Dedifferentiated amniotic fluid mesenchymal stem cell (primary cell): ENCODE measurements around the gene FAM241B.

ENCODE experiments used
- DNase-seq: peaks from one replicate; pipeline ENCODE4 v3.0.0-alpha.2; 2016; ENCODE audit errors: extremely low spot score

Gene FAM241B

GRCh38 chr10:69629897-69630650 is at the start of gene FAM241B:
TSS of gene FAM241B (plus strand) at chr10:69630247. CDS start at chr10:69631744, 1,497 bp downstream.
- no peak for DNase-seq

- no peak for DNase-seq
Observed at GRCh38 chr10:69580435-69580834, 49.6 kb upstream of the FAM241B start.

DNA sequence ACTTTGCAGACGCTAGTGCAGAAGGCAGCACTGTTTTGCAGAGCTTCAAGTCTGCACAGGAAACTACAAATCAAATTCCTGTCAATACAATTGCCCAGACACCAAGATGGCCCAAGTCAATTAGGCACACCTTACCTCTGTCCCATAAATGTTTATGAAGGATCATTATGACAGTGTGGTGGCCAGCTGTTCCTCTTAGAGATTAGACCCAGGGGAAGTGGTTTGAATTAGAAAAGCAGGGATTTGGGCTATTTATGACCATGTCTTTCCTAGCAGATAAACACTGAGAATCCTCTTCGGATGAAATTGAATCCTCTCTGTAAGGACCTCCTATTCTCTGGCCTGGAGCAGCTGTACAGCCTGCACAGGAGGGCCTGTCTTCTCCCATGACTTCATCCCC is 46.9 kb upstream of the FAM241B start:
- no peak for DNase-seq

GRCh38 chr10:69584624-69585023 is 45.4 kb upstream of the FAM241B start:
- DNase-seq, result no peak

- no peak for DNase-seq
Observed at GRCh38 chr10:69588358-69588757, 41.7 kb upstream of the FAM241B start.

GRCh38 chr10:69600761-69601330 is 29.2 kb upstream of the FAM241B start:
- no peak for DNase-seq

GRCh38 chr10:69609077-69609476 is 21.0 kb upstream of the FAM241B start:
- DNase-seq, result no peak

- DNase-seq, result no peak
Observed at GRCh38 chr10:69612760-69613159, 17.3 kb upstream of the FAM241B start.

DNA sequence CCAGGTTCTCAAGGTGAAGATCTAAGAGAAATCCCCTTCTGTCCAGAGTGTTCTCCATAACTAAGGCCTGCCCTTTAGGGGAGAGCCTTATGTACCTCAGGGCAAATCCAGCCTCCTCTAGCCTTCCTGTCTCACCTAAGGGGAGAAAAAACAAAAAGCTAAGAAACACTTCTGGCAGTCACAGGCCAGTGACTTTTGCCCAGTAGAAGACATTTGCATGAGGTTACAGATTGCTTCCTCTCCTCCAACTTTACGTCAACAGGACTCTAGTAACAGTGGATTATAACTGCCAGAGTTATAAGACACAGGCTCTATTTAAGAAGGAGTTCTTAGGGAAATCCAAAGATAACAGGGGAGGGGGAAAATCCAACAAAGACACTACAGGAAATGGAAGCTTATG is 15.9 kb upstream of the FAM241B start:
- DNase-seq, result no peak

DNA sequence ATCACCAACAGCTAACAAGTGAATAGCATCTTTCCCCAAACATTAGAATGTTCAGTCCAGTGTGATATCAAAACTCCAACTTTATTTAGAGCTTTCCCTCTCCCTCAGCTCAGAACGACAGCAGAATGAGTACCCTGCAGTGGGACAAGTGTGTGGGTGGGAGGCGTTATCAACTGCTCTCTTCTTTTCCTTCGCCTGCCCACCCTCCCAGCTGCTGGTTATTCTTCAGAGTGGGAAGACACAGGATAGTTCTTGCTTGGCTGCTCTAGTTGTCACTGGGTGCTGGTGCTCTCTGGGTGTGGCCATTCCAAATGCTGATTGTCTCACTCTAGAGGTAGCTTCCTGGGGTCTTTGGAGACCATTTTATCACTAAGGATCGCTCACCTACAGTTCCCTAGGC is 13.7 kb upstream of the FAM241B start:
- no peak for DNase-seq

DNA sequence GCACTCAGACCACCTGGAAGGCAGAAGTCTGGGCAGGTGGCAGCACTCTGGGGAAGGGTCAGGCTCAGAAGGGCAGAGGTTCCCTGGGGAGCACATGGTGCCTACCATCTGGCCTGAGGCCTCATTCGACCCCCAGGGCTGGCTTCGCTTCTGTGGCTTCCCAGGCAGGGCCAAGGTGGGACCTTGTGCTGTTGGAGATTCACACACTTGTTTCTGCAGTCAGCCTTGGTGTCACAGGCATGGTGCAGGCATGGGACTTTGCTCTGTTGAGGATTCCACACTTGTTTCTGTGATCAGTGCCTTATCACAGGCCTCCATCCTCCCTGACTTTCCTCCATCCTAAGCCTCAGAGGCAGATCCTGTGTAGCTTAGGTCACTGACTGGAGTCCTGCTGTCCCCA is 11.3 kb upstream of the FAM241B start:
- DNase-seq, result no peak

DNA sequence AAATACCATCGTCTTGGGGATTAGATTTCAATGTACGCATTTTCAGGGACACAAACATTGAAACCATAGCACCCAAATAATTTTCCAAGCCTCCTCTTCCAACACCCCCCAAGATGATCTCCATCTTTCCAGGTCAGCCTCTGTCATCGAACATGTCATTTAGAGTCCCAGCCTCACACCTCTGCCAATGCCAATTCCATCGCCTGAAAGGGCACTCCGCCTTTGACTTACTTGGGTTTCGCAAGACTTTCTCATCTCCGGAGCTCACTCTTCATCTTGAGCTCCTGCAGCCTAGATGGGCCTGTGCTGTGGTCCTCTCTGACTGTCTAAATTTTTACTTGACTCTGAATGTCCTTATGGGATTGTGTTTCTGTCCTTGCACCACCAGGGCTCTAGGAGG is 10.4 kb upstream of the FAM241B start:
- DNase-seq, result no peak

DNA sequence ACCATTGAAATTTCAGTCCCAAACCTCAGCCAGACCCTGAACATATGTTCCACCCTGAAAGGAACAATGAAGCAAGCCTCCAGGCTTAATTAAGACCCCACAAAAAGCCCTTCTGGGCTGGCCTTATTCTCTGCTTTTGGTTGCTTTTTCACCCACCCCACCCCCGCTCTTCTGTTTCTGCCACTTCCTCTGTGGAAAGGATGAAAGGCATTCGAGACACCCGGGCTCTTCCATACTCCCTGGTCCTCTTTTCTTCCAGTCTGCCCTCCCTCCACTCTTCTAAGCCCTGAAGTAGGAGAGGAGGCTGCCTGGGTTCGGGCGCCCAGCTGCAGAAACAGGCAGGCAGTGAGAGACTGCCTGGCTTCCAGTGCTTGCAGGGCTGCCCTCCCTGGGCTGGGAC is 9.4 kb upstream of the FAM241B start:
- DNase-seq, result no peak

- no peak for DNase-seq
Observed at GRCh38 chr10:69624245-69624786, 5.7 kb upstream of the FAM241B start.

- DNase-seq, result no peak
Observed at GRCh38 chr10:69626826-69627225, 3.2 kb upstream of the FAM241B start.

DNA sequence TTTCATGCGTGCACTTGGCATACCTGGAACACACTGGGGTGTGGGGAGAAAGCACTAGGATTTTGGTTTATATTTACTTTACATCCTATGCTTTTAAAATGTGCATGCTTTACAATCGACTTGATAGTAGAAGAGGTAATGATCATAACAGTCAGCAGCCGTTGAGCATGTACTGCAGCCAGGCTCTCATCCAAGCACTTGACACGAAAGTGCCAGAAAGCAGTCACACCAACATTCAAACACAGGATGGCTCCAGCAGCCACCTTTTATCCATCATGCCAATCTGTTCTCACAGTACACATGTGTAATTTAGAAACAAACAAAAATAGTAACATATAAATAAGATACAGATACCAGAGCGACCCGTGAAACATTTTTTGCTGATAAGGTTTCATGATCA is 1.2 kb upstream of the FAM241B start:
- no peak for DNase-seq

DNA sequence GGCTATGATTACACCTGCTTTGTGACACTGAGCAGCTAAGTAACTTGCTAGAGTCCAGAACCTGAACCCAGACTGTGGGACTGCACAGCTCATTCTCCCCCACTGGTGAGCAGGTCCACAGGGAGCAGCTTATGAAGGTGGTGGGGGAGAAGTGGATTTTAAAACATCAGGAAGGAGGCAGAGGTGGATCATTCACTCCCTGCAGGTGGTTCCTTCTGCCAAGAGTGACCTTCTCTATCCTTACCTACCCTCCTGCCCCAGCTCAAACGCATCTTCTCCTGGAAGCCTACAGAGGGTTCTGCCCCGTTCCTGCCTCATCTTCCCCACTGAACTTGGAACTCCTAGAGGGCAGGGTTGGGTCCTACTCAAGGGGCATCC is 539 bp upstream of the FAM241B start:
- DNase-seq, result no peak

- no peak for DNase-seq
Observed at GRCh38 chr10:69630651-69631400, 779 bp downstream of the FAM241B start.

DNA sequence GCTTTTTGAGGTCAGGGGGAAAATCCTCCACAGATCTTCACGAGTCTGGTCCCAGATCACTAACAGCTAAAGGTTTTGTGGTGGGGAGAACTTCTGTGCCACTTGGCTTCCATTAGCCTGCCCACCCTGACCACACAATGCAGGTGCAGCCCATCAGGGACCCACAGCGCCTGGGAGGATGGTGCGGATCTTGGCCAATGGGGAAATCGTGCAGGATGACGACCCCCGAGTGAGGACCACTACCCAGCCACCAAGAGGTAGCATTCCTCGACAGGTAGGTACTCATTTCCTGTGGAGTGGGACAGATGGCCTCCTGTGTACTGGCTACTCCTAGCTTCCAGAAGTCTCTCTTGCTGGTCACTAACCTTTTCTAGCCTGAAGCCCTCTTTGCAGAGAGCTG is 1.5 kb downstream of the FAM241B start:
- DNase-seq, result no peak

DNA sequence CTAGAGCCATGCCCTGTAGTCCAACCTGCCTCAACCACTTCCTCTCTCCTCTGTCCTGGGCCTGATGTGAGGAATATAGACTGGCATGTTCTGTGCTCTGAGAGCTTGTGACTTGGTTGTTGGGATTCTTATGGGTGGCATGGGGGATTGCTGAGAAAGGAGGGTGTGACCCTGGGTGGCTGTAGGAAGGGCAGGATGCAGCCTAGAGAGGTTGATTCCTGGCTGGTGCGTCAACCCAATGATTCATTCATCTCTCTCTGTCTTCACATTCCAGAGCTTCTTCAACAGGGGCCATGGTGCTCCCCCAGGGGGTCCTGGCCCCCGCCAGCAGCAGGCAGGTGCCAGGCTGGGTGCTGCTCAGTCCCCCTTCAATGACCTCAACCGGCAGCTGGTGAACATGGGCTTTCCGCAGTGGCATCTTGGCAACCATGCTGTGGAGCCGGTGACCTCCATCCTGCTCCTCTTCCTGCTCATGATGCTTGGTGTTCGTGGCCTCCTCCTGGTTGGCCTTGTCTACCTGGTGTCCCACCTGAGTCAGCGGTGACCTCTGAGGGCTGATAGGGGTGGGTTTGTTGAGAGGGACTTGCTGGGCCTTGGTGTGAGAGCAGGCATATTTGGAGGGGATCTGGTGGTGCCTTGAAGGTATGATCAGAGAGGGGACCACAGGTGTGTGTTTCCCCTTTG is 2.6 kb downstream of the FAM241B start:
- DNase-seq, result no peak

DNA sequence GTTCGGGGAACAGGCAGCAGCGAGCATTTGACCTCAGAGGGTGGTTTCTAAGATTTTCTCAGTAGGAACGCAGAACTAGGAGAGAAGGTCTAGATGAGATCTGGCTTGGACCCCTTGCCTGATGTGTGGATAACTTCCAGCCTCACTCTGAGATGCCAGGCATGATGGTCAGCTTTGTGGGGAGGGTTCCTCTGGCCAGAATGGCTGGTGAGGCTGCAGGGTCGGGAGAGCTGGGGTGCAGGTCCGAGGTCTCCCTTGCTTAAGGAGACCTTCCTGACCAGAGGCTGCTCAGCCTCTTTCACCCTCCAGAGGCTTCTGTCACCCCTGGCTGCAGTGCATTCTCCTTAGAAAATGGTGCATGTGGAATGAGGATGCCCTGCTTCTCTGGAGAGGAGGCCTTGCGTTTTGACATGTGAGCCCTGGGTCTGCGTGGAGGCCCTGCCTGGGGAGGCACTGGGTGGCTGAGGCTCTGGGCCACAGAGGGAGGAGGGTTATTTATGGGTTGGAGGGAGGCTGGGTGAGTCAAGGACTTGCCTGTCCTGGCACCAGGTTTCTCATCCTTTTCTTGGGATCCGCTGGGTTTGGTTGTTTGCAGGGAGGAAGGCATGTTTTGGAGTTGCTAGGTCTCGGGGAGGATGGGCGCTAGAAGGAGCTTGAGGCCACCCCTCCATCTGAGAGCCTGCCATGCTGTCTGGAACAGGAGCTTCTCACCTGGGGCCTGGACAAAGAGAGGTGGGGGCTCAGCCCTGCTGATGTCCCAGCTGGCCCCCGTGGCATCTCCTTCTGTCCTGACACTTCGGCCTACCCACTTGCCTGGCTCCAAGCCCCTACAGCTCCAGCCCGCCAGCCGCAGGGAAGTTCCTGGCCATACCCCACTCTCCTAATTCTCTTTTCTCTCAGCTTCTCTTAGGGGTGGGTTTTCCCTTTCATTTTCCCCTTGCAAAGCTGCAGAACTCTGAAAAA is 3.9 kb downstream of the FAM241B start:
- DNase-seq, result no peak
